ENCODE data around the gene C3orf20.
"Not testable (repeated sequence)": the region's sequence is repeated elsewhere in the genome, so short reads cannot be mapped to it uniquely, and the experiment has no call there.

The C3orf20 gene

DNA sequence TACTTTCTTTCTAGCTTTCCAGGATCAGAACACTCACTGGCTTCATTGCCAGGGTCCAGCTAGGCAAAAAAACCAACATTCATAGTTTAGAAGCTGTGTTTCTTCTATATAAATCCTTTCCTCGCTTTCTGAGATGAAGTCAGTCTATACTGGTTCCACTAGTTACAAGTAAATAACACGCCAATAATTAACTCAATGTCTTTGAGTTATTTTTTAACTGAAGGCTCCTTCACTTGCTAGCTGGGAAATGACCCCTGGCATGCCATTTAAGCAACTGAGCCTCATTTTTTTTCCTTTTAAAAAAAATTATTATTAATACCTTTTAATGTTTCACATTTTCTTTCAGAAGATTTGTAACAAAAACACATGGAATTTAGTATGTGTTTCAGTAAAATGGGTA lies 25.5 kb upstream of the C3orf20 start:
- Histone ChIP-seq H3K9me2 (replicated peaks; ENCODE audit: insufficient read depth, low read length) (no peaks in the 10 kb centered on the region), H3K79me2 (ENCODE audit: insufficient read depth, low read length) (peaks cover 28% of the 10 kb centered on the region), H3K4me3 (ENCODE audit: insufficient read depth, low read length, poor library complexity, severe bottlenecking) (no peak overlapping the region), H3K27me3 (ENCODE audit: low read length) (no peaks in the 10 kb centered on the region), H3K36me3 (ENCODE audit: low read length) (peaks cover 6% of the 10 kb centered on the region; the same call in 1 of the 2 replicates), H3K27ac (ENCODE audit: low read depth, low read length) (no peak overlapping the region), H2AFZ (ENCODE audit: low read depth, low read length, severe bottlenecking) (no peak overlapping the region), H3K9ac (ENCODE audit: low read length) (no peak overlapping the region), H3K9me3 (ENCODE audit: insufficient read depth, low read length) (no peaks in the 10 kb centered on the region), H3K4me2 (ENCODE audit: low read depth, low read length, poor library complexity, severe bottlenecking) (no peak overlapping the region), H4K20me1 (ENCODE audit: low read depth, low read length) (no peaks in the 10 kb centered on the region), H3F3A (ENCODE audit: insufficient read depth) (peaks cover 5% of the 10 kb centered on the region; the same call in 1 of the 2 replicates)
- no peak for TF ChIP-seq CTCF (IDR thresholded peaks at IDR 0.05; ENCODE audit: insufficient read depth, low read length, poor library complexity, severe bottlenecking)
- TF ChIP-seq EZH2phosphoT487 (conservative IDR thresholded peaks at IDR 0.05; ENCODE audit: low read length): no peak

DNA sequence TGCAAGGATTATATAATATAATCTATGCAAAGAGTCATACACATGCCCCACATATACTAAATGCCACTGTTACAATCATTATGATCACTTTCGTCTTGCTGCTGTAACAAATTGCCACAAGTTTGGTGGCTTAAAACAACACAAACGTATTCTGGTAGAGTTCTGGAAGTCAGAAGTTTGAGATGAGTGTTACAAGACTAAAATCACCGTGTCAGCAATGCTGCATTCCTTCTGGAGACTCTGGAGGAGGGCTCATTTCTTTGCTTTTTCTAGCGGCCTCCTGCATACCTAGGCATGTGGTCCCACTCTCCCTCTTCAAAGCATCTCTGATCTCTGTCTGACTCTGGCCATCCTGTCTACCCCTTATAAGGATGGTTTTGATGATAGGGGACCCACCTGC lies 24.7 kb upstream of the C3orf20 start:
- Histone ChIP-seq H3K9ac (ENCODE audit: low read length) (no peak overlapping the region), H2AFZ (ENCODE audit: low read depth, low read length, severe bottlenecking) (no peak overlapping the region), H3K9me2 (replicated peaks; ENCODE audit: insufficient read depth, low read length) (no peaks in the 10 kb centered on the region), H3K4me2 (ENCODE audit: low read depth, low read length, poor library complexity, severe bottlenecking) (peak overlapping the region; percentile 99), H4K20me1 (ENCODE audit: low read depth, low read length) (no peaks in the 10 kb centered on the region), H3K4me3 (ENCODE audit: insufficient read depth, low read length, poor library complexity, severe bottlenecking) (no peak overlapping the region), H3K27me3 (ENCODE audit: low read length) (no peaks in the 10 kb centered on the region), H3K9me3 (ENCODE audit: insufficient read depth, low read length) (no peaks in the 10 kb centered on the region), H3K36me3 (ENCODE audit: low read length) (peaks cover 12% of the 10 kb centered on the region; the same call in 1 of the 2 replicates), H3K27ac (ENCODE audit: low read depth, low read length) (no peak overlapping the region), H3F3A (ENCODE audit: insufficient read depth) (peaks cover 5% of the 10 kb centered on the region; the same call in 1 of the 2 replicates), H3K79me2 (ENCODE audit: insufficient read depth, low read length) (peaks cover 29% of the 10 kb centered on the region)
- TF ChIP-seq CTCF (IDR thresholded peaks at IDR 0.05; ENCODE audit: insufficient read depth, low read length, poor library complexity, severe bottlenecking) (no peak), EZH2phosphoT487 (conservative IDR thresholded peaks at IDR 0.05; ENCODE audit: low read length) (no peak)

DNA sequence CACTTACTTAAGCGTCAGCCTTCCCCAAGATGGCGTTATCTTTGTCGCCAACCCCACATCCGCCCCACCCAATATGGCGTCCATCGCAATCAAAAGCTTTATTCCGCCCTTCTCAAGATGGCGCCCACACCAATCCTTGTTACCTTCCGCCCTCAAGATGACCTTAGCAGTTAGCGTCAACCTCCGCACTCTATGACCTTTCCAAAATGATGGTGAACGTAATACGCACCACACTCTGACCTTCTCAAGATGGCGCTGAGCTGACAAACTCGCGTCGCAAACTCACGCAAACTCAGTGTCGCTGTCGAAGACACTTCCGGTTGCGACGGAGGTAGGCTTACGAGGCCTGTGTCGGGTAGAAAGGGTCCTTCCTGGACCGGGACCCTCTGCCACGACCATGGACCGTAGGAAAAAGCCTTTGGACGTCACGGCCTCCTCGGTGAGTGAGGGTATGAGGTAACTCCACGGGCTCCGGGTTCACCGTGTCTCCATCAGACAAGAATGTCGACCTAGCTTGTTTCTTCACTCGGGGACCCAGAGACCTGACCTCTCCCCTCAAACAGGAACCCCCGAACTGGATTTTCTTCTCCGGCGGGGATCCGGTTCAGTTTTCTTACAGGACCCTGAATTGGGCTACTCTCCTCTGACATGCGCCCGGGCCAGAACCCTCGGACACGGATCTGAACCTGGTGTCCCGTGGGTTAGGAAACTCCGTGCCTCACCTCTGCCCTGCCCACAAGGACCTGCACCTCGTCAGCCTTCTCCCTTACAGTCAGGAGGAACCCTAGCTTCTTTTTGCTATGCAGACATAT lies 23.3 kb upstream of the C3orf20 start, which contains the start of gene CCDC174:
TSS of gene CCDC174 (plus strand) at position 323 of the 812 bp plus-strand sequence. CDS start at position 398, 75 bp downstream.
- Histone ChIP-seq H2AFZ (ENCODE audit: low read depth, low read length, severe bottlenecking) (peak within 1 kb of the TSS; percentile 39), H3K4me2 (ENCODE audit: low read depth, low read length, poor library complexity, severe bottlenecking) (peak within 1 kb of the TSS; percentile 99), H4K20me1 (ENCODE audit: low read depth, low read length) (no peaks in the 10 kb centered on the region), H3K9me2 (replicated peaks; ENCODE audit: insufficient read depth, low read length) (no peaks in the 10 kb centered on the region), H3K4me3 (ENCODE audit: insufficient read depth, low read length, poor library complexity, severe bottlenecking) (peak within 1 kb of the TSS; percentile 92), H3K9me3 (ENCODE audit: insufficient read depth, low read length) (no peaks in the 10 kb centered on the region), H3K36me3 (ENCODE audit: low read length) (peaks cover 26% of the 10 kb centered on the region), H3F3A (ENCODE audit: insufficient read depth) (peaks cover 5% of the 10 kb centered on the region; the same call in 1 of the 2 replicates), H3K27ac (ENCODE audit: low read depth, low read length) (peak within 1 kb of the TSS; percentile 39), H3K27me3 (ENCODE audit: low read length) (no peaks in the 10 kb centered on the region), H3K9ac (ENCODE audit: low read length) (peak within 1 kb of the TSS; percentile 73), H3K79me2 (ENCODE audit: insufficient read depth, low read length) (peaks cover 31% of the 10 kb centered on the region)
- TF ChIP-seq CTCF (IDR thresholded peaks at IDR 0.05; ENCODE audit: insufficient read depth, low read length, poor library complexity, severe bottlenecking): no peak

- H2AFZ ChIP-seq (ENCODE audit: low read depth, low read length, severe bottlenecking); H4K20me1 ChIP-seq (ENCODE audit: low read depth, low read length); H3F3A ChIP-seq (ENCODE audit: insufficient read depth); H3K9me3 ChIP-seq (ENCODE audit: insufficient read depth, low read length); H3K9me2 ChIP-seq (replicated peaks; ENCODE audit: insufficient read depth, low read length); H3K27me3 ChIP-seq (ENCODE audit: low read length): not testable (repeated sequence)
- Histone ChIP-seq H3K36me3 (ENCODE audit: low read length) (peaks cover 27% of the 10 kb centered on the region), H3K9ac (ENCODE audit: low read length) (peak overlapping the region; percentile 73), H3K4me2 (ENCODE audit: low read depth, low read length, poor library complexity, severe bottlenecking) (peak overlapping the region; percentile 99), H3K4me3 (ENCODE audit: insufficient read depth, low read length, poor library complexity, severe bottlenecking) (peak overlapping the region; percentile 92), H3K27ac (ENCODE audit: low read depth, low read length) (peak overlapping the region; percentile 39), H3K79me2 (ENCODE audit: insufficient read depth, low read length) (peaks cover 34% of the 10 kb centered on the region)
Observed at GRCh38 chr3:14652360-14652907, 22.5 kb upstream of the C3orf20 start.

Data from SU-DHL-6 (cell line).